ENCODE measurements around the gene BTAF1.

BTAF1 gene

GRCh38 chr10:91908337-91909116 lies 15.0 kb upstream of the BTAF1 start:
- peak; percentile 79 for DNase-seq (ENCODE audit: low spot score)

GRCh38 chr10:91909117-91909677 lies 14.4 kb upstream of the BTAF1 start, which contains the start of gene FGFBP3:
Gene FGFBP3 (minus strand): TSS chr10:91909486. CDS start chr10:91908969, 517 bp downstream.
- DNase-seq (ENCODE audit: low spot score), result no peak

- DNase-seq (ENCODE audit: low spot score), result no peak
Observed at GRCh38 chr10:91910467-91910866, 13.1 kb upstream of the BTAF1 start.

GRCh38 chr10:91919651-91920050 lies 3.9 kb upstream of the BTAF1 start:
- DNase-seq (ENCODE audit: low spot score), result no peak

GRCh38 chr10:91924212-91925021 lies 847 bp downstream of the BTAF1 start:
- peak; percentile 58 for DNase-seq (ENCODE audit: low spot score)

- no peak for DNase-seq (ENCODE audit: low spot score)
Observed at GRCh38 chr10:91925022-91925320, 1.4 kb downstream of the BTAF1 start.

GRCh38 chr10:91930939-91931338 lies 7.4 kb downstream of the BTAF1 start:
- no peak for DNase-seq (ENCODE audit: low spot score)

- DNase-seq (ENCODE audit: low spot score), result no peak
Observed at GRCh38 chr10:91931526-91932190, 8.1 kb downstream of the BTAF1 start.

GRCh38 chr10:91932737-91933136 lies 9.2 kb downstream of the BTAF1 start:
- DNase-seq (ENCODE audit: low spot score), result no peak

GRCh38 chr10:91935886-91936285 lies 12.3 kb downstream of the BTAF1 start:
- DNase-seq (ENCODE audit: low spot score), result no peak

- no peak for DNase-seq (ENCODE audit: low spot score)
Observed at GRCh38 chr10:91939653-91940052, 16.1 kb downstream of the BTAF1 start.

GRCh38 chr10:91941426-91941825 lies 17.9 kb downstream of the BTAF1 start:
- no peak for DNase-seq (ENCODE audit: low spot score)

- DNase-seq (ENCODE audit: low spot score), result no peak
Observed at GRCh38 chr10:91944880-91945630, 21.5 kb downstream of the BTAF1 start.

- DNase-seq (ENCODE audit: low spot score), result no peak
Observed at GRCh38 chr10:91953600-91954160, 30.1 kb downstream of the BTAF1 start.

GRCh38 chr10:91955114-91955513 lies 31.5 kb downstream of the BTAF1 start:
- no peak for DNase-seq (ENCODE audit: low spot score)

GRCh38 chr10:91957091-91957490 lies 33.5 kb downstream of the BTAF1 start:
- no peak for DNase-seq (ENCODE audit: low spot score)

GRCh38 chr10:91969297-91969696 lies 45.7 kb downstream of the BTAF1 start:
- DNase-seq (ENCODE audit: low spot score), result no peak

- DNase-seq (ENCODE audit: low spot score), result no peak
Observed at GRCh38 chr10:91974960-91975359, 51.4 kb downstream of the BTAF1 start.

GRCh38 chr10:91975438-91975837 lies 51.9 kb downstream of the BTAF1 start:
- DNase-seq (ENCODE audit: low spot score), result no peak

GRCh38 chr10:91976317-91977051 lies 52.9 kb downstream of the BTAF1 start:
- DNase-seq (ENCODE audit: low spot score), result no peak

- DNase-seq (ENCODE audit: low spot score), result no peak
Observed at GRCh38 chr10:91977491-91977890, 53.9 kb downstream of the BTAF1 start.
